T-helper 1 cell treated with Interleukin-12 subunit alpha and Interleukin-12 subunit beta and Interleukin-4 antibody, amounts not matched to agents 30 ng/mL and 1 ng/mL, for 36 hours (primary cell): Measurements from ENCODE around the gene BEX4. TPM values are rescaled to one million over a fixed set of nuclear protein-coding genes. Genes with fewer than 3 reads are reported as not detected.
"Not testable (repeated sequence)": the region's sequence is repeated elsewhere in the genome, so short reads cannot be mapped to it uniquely, and the experiment has no call there.

Source experiments
- intact Hi-C: fragments of 100-400 bp; cut with micrococcal nuclease; formaldehyde crosslinking; loops from one replicate; pipeline ENCODE4 v1.15.1; 2024
- total RNA-seq: library from RNA; stranded (reverse); gene quantifications from 2 replicates; pipeline ENCODE4 v1.2.3, GENCODE V29; 2022

Gene BEX4
- total RNA-seq, 1 donor from 2014 or later: 7.8 TPM

DNA sequence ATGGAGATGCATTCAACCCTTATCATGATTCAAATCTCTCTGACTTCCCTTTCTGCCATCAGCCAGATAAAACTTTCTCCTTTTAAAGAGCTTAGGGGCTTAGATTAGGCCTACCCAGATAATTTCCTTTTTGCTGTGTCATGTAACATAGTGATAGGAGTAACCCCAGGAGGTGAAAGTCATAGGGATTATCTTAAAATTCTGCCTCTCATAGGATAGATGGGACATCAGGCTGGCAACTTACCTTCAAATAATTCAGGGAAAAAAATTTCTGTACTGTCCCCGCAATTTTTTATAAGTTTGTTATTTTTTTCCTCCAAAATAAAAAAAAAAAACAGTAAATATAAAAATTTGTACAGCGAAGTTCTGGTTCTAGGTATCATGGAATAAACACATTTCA lies 20.7 kb downstream of the BEX4 start:
- intact Hi-C loops: not testable (repeated sequence)

DNA sequence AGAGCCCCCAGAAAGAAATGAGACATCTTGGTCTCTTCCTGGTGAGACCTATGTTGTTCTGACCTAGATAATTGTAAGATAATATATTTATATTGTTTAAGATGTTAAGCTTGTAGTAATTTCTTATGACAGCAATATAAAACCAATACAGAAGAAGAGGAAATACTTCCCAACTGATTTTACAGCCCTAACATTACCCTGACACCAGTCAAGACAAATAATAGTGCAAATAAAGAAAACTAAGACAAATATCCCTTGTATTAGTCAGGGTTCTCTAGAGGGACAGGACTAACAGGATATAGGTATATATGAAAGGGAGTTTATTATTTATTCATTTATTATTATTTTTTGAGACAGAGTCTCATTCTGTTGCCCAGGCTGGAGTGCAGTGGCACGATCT lies 21.4 kb downstream of the BEX4 start:
- intact Hi-C loops: no loop called here

DNA sequence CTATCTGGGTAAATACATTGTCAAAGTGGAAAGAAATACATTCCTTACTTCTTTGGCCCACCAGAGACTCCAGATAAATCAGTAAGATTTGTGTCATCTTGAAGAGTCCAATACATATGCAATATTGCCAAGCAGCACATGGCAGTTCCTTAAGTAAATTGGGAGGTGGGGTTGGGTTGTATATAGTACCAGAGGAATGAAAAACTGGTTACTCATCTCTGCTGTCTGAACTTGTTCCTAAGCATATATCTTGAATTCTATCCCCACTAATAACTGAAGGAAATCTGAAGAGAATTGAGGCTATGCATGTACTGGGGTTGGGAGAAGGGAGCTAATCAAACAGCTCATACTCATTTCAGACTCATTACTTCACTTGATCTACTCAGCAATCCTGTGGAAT lies 25.2 kb downstream of the BEX4 start:
- intact Hi-C loops: no loop called here

DNA sequence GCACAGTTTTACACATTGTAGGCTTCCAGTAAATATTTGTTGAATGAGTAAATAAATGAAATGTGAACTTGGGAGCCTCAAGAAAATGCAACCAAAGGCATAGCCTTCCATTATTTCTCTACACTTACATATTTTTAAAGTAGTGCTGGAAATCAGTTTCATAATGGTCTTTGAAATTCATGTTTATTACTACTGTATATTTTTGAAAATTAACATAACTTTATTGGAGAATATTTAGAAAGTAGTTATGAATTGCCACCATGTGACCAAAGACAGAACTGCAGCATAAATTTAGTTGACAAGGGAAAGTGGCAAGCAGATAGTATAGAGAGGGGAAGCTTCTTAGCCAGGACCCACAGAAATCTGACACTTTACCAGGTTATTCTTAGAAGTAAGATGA lies 33.6 kb downstream of the BEX4 start:
- intact Hi-C loops: loop anchor here (1.0 to 2.0 kb wide), 2 partner anchors 37 to 298 kb away; no protein-coding TSS in a partner anchor

DNA sequence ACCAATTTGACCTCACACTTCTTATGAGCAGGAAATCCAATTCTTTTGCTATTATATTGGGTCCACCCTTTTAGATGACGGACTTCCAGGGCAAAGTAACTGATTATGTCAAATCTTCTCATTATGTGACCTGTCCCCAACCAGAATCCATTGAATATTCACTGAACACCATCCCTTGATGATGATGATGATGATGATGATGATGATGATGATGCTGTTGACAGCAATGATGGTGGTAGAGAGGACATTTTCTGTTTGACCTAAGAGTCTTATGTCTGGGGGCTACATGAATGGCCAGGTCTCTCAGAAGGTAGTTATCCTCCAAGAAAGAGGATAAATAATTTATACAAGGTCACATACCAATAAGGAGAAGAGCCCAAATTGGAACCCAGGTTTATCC lies 34.9 kb downstream of the BEX4 start:
- intact Hi-C loops: loop anchor here (2.0 kb wide), 1 partner anchor 299 kb away; no protein-coding TSS in a partner anchor

DNA sequence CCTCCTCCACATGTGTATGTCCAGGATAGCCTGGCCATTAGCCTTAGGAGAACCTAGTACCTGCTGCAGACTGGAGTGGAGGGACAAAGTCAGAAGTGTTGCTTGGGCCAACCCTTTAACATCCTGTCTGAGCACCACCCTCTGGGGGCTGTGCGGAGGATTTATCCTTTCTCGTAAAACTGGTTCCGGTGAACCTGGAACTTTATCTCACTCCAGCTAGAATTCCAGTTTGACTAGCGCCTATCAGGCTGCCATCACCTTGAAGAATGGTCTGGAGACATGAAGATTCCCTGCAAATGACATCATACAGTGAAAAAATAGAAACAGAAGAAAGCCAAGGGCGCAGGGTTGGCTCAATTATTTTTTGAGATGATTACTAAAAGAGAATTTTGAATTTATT lies 36.1 kb downstream of the BEX4 start:
- intact Hi-C loops: no loop called here

DNA sequence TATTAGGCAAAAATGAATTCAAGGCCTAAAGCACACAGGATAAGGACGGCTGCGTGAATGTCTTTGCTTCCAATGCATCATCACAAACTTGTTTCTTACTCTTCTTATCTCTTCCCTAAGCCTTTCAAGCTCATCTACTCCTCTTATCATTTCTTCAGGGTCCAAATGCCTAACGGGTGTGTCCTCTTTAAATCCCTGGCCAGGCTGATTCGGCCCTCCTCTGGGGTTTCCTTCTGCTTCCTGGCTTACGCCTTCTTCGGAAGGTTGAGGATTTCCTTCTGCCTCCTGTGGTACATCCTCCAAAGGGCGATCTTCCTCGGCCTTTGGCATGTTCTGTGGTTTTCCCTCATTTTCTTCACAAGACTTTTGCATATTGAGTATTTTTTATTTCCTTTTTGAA lies 38.7 kb downstream of the BEX4 start:
- intact Hi-C loops: loop anchor here (2.0 kb wide), 1 partner anchor 433 kb away; the partner anchor contains the start of gene MORF4L2

DNA sequence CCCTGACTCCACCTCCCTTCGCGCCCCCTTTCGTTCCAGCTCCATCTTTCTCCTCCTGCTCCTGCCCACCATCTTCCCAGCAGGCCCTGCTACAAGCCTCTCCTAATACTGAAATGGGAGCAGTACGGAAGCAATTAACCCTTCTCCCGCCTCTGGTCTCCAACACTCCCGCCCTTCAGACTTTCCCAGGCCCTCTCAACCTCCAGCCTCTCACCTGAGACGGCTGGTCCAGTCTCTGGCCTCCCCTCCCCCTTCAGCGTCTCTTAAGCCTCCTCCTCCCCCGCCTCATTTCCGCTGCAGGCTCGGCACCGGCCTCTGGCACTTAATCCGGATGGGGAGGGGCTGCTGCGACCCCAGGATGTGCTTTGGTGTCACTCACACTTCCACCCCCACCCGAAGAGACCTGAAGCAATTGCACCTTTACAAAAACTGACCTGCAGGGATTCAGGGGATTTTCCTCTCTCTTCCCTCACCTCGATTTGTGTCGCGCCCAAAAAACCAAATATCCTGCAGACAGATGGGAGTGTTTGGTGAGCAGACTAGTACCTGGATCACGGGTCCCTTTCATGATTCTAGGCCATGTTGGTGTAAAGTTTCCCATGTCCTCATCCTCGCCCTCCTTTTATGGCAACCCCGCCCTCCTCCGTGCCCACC lies 39.4 kb downstream of the BEX4 start:
- intact Hi-C loops: loop anchor here (2.0 kb wide), 1 partner anchor 433 kb away; the partner anchor contains the start of gene MORF4L2

DNA sequence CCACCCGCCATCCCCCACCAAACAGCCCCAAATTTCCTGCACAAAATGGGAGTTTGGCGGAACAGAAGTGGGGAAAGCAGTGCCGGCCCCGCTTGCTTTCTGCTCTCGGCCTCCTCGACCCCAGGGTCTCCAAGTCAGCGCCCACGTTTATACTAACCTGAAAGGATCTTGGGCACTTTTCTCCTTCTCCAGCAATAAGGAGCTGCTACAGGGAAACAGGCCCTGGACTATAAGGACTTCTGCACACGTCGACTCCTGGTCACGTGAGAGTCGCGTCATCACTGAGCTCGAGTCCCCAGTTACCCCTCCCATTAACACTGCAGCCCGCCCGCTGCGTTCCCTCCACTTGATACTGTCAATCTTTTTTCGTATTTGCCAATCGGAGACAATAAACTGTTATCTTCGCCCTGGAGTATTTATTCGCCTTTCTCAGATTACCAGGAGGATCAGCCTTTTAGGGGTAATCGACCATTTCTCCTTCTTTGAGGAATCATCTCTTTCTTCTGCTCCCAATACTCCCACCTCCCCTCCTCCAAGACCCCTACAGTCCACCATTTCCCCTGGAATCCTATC lies 40.1 kb downstream of the BEX4 start, which contains the start of gene TCEAL8:
Gene TCEAL8 (minus strand): TSS at position 235 of the 573 bp plus-strand sequence. CDS start 1,176 bp downstream, outside the sequence.
- intact Hi-C loops: loop anchor here (1.0 to 2.0 kb wide), 4 partner anchors 40 to 432 kb away; partner anchors contain the start of genes BEX4 and MORF4L2

DNA sequence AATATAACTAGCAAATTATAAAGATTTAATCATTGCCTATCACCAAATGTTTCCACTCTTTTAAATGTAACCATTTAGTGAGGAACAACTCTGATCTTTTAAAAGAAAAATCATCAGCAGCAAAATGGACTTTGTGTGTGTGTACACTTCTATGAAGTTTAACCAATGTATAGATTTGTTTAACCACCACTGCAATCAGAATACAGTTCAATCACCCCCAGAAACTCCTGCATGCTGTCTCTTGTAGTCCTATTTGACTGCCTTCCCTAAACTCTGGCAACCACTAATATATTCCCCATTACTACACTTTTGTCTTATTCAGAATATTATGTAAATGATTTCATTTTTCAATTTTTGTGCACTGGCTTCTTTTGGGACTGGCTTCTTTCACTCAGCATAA lies 41.7 kb downstream of the BEX4 start:
- intact Hi-C loops: no loop called here

DNA sequence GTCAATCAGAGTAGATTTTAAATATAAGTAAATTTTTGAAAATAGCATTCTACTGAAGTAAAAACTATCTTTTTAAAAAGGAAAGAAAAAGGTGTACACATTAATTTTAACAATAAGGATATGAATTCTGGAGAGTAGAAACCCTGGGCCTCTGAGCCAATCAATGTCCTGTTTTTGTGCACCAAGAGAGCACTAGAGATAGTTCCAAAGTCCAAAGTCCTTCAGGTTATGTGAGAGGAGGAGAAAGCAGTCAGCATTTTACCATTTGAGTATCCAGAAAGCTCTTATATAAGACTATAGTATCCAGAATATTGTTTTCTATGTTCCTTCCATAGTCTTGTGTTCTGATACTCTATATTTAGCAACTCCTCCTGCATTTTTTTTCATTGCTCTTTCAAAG lies 43.4 kb downstream of the BEX4 start:
- intact Hi-C loops: no loop called here

Other genes with a start within 250 kb of the BEX4 start
- gene BEX1, start 150.9 kb upstream of the BEX4 start, total RNA-seq: not detected in 2 replicates
- not detected in 2 replicates for gene NXF3, start 122.0 kb upstream of the BEX4 start, total RNA-seq
- 27.8 and 30.0 TPM in 2 replicates for gene TCEAL8, start 40.0 kb downstream of the BEX4 start, total RNA-seq
- not detected in 2 replicates for gene TCEAL5, start 61.6 kb downstream of the BEX4 start, total RNA-seq
- 3.9 and 4.2 TPM in 2 replicates for gene BEX2, start 95.9 kb downstream of the BEX4 start, total RNA-seq
- gene TCEAL7, start 115.1 kb downstream of the BEX4 start, total RNA-seq: not detected in 2 replicates
- gene TCEAL9, start 141.4 kb downstream of the BEX4 start, total RNA-seq: 0.54 and 0.98 TPM in 2 replicates
- gene BEX3, start 161.4 kb downstream of the BEX4 start, total RNA-seq: 5.3 and 7.4 TPM in 2 replicates